Keratinocyte (primary cell): ENCODE results near the gene STAB2.

Experiments
- CTCF ChIP-seq, 3 experiments: IDR thresholded peaks in 1 of 3; conservative IDR thresholded peaks in 1 of 3; optimal IDR thresholded peaks in 1 of 3; 2 replicates in 2 of 3; 3 replicates in 1 of 3; pipeline versions ENCODE3 to v1.5.1; 2011; ENCODE audit warnings: low read length in 3 of 3, mild to moderate bottlenecking in 3 of 3, moderate library complexity in 2 of 3, control low read depth in 1 of 3, inconsistent platforms in 1 of 3; ENCODE audit not compliant: insufficient read depth in 2 of 3; ENCODE audit errors: extremely low read depth in 1 of 3
- EZH2 ChIP-seq: IDR thresholded peaks from one replicate; pipeline ENCODE4 v1.6.1; 2012; ENCODE audit warnings: inconsistent platforms, mild to moderate bottlenecking, low read length, moderate library complexity

GRCh38 chr12:103548622-103549601 lies 38.2 kb upstream of the STAB2 start:
- TF ChIP-seq CTCF (optimal IDR thresholded peaks at IDR 0.05 in 1 of 3, IDR thresholded peaks at IDR 0.05 in 1 of 3, conservative IDR thresholded peaks at IDR 0.05 in 1 of 3; ENCODE audit: extremely low read depth in 1 of 3, insufficient read depth in 2 of 3, low read length in 3 of 3) (peak; percentile 81 to 91 (median 84)), EZH2 (no peak)
